H1 (cell line): ENCODE measurements around the gene CENPM. TPM values are rescaled to one million over a fixed set of nuclear protein-coding genes. Genes with fewer than 3 reads are reported as not detected.

Source experiments
- polyA plus RNA-seq, 7 experiments: library from polyadenylated mRNA; depleted of rRNA in 3 of 7; stranded (reverse) in 5 of 7; unstranded in 2 of 7; fragments of >200 nt in 5 of 7; fragments of 200-250 nt in 2 of 7; gene quantifications; 1 replicate in 5 of 7; 2 replicates in 1 of 7; 4 replicates in 1 of 7; pipeline versions ENCODE4 v1.2.1 to v1.2.3, GENCODE V29; 2011 to 2013; ENCODE audit warnings: missing spikeins in 2 of 7, mixed read lengths in 2 of 7
- total RNA-seq: library from RNA; stranded (reverse); fragmentation: NEBNext Ultra II Directional; extraction: Animal tissue kit (Norgen Biotek cat#: 25700); gene quantifications from 2 replicates; pipeline ENCODE4 v1.2.1, GENCODE V29; 2021
- TF ChIP-seq, protein P1 (sequence below): IDR thresholded peaks from 2 replicates; pipeline ENCODE4 v1.6.1; 2012; ENCODE audit warnings: inconsistent platforms

The CENPM gene
- total and polyA plus RNA-seq, 2 of the 8 experiments (the other 6 are each of a cell fraction or from before 2014, with no cell fraction given) = 32.0 to 80.4 TPM

DNA sequence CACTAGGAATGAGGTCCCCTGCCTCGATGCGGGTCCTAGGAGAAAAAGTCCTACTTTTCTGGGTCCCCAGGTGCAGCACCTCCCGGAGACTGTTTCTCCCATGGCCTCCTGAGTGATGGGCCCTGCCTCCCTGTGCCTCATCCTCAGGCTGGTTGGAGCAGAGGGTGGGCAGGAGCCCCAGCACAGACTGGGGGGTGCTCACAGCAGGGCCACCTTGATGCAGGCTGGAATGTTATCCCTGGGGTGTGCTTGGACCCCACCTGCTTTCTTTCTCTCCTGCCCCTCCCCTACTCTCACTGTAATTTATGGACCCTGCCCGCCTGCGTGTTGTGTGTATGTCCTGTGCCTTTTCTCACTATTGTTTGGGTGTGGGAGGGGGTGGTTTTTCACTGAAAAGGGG, 40.1 kb downstream of the CENPM start (continued):
- TF ChIP-seq, protein P1, sequence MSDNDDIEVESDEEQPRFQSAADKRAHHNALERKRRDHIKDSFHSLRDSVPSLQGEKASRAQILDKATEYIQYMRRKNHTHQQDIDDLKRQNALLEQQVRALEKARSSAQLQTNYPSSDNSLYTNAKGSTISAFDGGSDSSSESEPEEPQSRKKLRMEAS = no peak
